Adrenal gland (tissue), 12 donors: ENCODE data around the gene ADAMTS9. TPM values are rescaled to one million over a fixed set of nuclear protein-coding genes. Genes with fewer than 3 reads are reported as not detected.

Experiments
- DNase-seq, 7 donors: peaks; one replicate each; pipeline ENCODE4 v3.0.0-alpha.2; 2019 to 2020
- H3K27ac ChIP-seq, 5 donors: fragments of 200-600 bp; sonication (generic) in 4 of 5; 1 replicate in 3 of 5; 2 replicates in 2 of 5; pipeline versions ENCODE4 v1.5.1 to v1.8.0; 2016 to 2020; ENCODE audit warnings: mild to moderate bottlenecking in 1 of 5
- H3K27me3 ChIP-seq: fragments of 200-600 bp; 2 replicates; pipeline ENCODE4 v1.8.0; 2021
- H3K36me3 ChIP-seq, 2 donors: fragments of 200-600 bp; replicated peaks in 1 of 2; 1 replicate in 1 of 2; 2 replicates in 1 of 2; pipeline versions ENCODE4 v1.5.1 to v1.8.0; 2018 to 2022
- H3K4me1 ChIP-seq, 2 donors: fragments of 200-600 bp; replicated peaks in 1 of 2; 1 replicate in 1 of 2; 2 replicates in 1 of 2; pipeline versions ENCODE4 v1.5.1 to v1.8.0; 2018 to 2021
- H3K4me3 ChIP-seq, 4 donors: fragments of 200-600 bp; sonication (generic) in 3 of 4; one replicate each; pipeline ENCODE4 v1.5.1; 2016 to 2018
- H3K9me3 ChIP-seq, 3 donors: fragments of 200-600 bp; sonication (generic) in 1 of 3; replicated peaks in 1 of 3; 1 replicate in 2 of 3; 2 replicates in 1 of 3; pipeline versions ENCODE4 v1.5.1 to v1.8.0; 2016 to 2021
- POLR2A ChIP-seq, 2 donors: fragments of 450-650 bp; IDR thresholded peaks; one replicate each; pipeline ENCODE4 v1.6.1; 2017; ENCODE audit warnings: antibody characterized with exemption in 2 of 2, mild to moderate bottlenecking in 2 of 2, moderate library complexity in 1 of 2
- WGBS, 4 donors: extraction: QIAGEN DNeasy Blood & Tissue Kit in 2 of 4; methylation state at CpG; one replicate each; pipeline versions ENCODE4 v1.1.5 to v1.1.7; 2013 to 2017; 5-methylcytosine and 5-hydroxymethylcytosine counted together
- intact Hi-C, 2 donors: fragments of 100-400 bp; cut with DNase I; formaldehyde crosslinking; loops; one replicate each; pipeline versions ENCODE4 v1.14.1 to v1.15.0; 2022 to 2023
- polyA plus RNA-seq, 3 donors: library from polyadenylated mRNA; stranded (reverse); fragments of 200-250 nt in 2 of 3; fragments of 350-450 nt in 1 of 3; fragmentation: Illumina TruSeq in 1 of 3; extraction: RNeasy Lipid Tissue Mini Kit (QIAGEN cat#74804) in 1 of 3; gene quantifications; one replicate each; pipeline ENCODE4 v1.2.3, GENCODE V29; 2013 to 2014
- total RNA-seq, 9 donors: library from RNA; depleted of rRNA in 4 of 9; stranded (reverse); fragments of >200 nt in 4 of 9; fragments of 120-200 nt in 1 of 9; fragmentation: NEBNext Ultra II Directional in 1 of 9; extraction: Animal tissue kit (Norgen Biotek cat#: 25700) in 1 of 9; gene quantifications; one replicate each; pipeline versions ENCODE4 v1.1.0 to v1.2.4, GENCODE V29; 2013 to 2023
- TF ChIP-seq, protein P1 (sequence below), 6 experiments: fragments of 450-650 bp in 4 of 6; fragments of 200-600 bp in 2 of 6; sonication (generic) in 1 of 6; IDR thresholded peaks; 1 replicate in 5 of 6; 2 replicates in 1 of 6; pipeline versions ENCODE4 v1.5.1 to v1.8.0; 2016 to 2021; ENCODE audit warnings: antibody characterized with exemption in 6 of 6, mild to moderate bottlenecking in 2 of 6, moderate library complexity in 1 of 6
- donor health status: healthy with polysubstance abuse.
- donor health status: Bipolar disorder and iron deficiency.
- donor health status: DM: yes; HTN: yes; CAD: no.
- donor health status: DM: no; HTN: no; CAD: no.
- donor health status: DM: no; HTN: no; CAD: no.
- donor health status: DM: yes; HTN: yes; CAD: no.

ADAMTS9 gene
- total and polyA plus RNA-seq, 12 donors = 5.1 to 51.2 (median 22.0) TPM

DNA sequence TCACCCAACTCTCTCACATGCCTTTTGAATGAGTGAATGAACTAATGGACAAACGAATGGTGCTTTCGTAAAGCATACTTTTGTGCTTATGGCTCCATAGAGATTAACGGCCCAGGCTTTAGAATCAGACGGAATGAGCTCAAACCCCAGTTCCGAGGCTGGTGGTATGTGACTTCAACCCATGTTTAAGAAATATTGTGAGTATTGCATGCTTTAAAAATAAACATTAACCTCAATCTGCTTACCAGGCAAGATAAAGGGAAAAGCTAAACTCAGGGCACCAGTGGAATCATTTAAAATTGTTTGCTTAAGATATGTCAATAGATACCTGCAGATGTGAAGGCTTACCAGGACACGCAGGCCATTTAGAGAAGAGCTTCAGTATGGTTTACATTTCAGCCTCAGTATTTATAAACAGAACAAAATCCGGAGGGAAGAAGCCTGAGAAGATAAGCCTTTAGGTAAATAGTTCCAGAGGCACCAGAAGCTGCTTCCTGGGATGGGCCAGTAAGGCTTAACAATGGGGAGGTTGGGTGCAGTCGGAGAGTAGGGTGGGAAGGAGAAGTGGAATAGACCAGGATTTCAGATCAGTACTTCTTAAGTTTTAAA is 186.4 kb downstream of the ADAMTS9 start:
- H3K36me3 ChIP-seq = no peaks in the 10 kb centered on the region
- WGBS, 4 donors = 71 to 77% (median 73%) methylated on average over 8 of the region's 8 CpGs

DNA sequence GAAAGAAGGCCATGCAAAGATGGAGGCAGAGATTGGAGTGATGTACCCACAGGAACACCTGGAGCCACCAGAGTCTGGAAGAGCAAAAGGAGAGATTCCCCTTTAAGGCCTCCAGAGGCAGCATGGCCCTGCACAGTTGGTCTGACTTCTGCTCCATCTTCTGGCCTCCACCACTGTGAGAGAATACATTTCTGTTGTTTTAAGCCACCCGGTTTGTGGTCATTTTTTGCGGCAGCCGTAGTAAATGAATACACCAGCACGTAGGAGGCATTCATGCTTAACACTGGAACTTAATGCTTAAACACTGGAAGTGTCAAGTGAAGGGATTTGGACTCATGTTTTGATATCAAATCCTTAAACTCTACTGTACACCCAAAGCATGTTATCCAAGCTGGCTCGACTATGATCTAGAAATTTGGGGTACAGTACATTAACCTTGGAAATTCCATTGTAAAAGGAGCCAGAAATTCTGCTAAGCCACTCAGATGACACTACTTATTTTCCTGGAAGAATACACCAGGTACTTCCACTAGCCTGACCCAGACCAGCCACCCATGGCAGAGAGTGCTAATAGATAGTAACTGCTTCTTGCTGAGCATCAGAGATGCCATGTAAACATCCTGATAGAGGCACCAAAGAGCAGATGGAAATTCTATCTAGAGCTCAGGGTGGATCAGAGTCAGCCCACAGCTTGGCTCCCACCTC is 190.9 kb downstream of the ADAMTS9 start:
- no peak for DNase-seq
- TF ChIP-seq, protein P1, sequence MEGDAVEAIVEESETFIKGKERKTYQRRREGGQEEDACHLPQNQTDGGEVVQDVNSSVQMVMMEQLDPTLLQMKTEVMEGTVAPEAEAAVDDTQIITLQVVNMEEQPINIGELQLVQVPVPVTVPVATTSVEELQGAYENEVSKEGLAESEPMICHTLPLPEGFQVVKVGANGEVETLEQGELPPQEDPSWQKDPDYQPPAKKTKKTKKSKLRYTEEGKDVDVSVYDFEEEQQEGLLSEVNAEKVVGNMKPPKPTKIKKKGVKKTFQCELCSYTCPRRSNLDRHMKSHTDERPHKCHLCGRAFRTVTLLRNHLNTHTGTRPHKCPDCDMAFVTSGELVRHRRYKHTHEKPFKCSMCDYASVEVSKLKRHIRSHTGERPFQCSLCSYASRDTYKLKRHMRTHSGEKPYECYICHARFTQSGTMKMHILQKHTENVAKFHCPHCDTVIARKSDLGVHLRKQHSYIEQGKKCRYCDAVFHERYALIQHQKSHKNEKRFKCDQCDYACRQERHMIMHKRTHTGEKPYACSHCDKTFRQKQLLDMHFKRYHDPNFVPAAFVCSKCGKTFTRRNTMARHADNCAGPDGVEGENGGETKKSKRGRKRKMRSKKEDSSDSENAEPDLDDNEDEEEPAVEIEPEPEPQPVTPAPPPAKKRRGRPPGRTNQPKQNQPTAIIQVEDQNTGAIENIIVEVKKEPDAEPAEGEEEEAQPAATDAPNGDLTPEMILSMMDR (IDR thresholded peaks at IDR 0.05) = no peak
- TF ChIP-seq POLR2A (IDR thresholded peaks at IDR 0.05) = no peak
- H3K27me3 ChIP-seq = no peaks in the 10 kb centered on the region
- no peak overlapping the region for H3K4me3 ChIP-seq
- no peaks in the 10 kb centered on the region for H3K4me1 ChIP-seq
- no peaks in the 10 kb centered on the region for H3K9me3 ChIP-seq
- intact Hi-C loops = no loop called here
- no peaks in the 10 kb centered on the region for H3K36me3 ChIP-seq
- H3K27ac ChIP-seq = no peak overlapping the region
- WGBS, 4 donors = 92 to 97% (median 95%) methylated on average over 5 of the region's 5 CpGs

More for the DNA sequence above, 186.4 kb downstream of the ADAMTS9 start:
- no peak for TF ChIP-seq POLR2A (IDR thresholded peaks at IDR 0.05)
- TF ChIP-seq, protein P1 (IDR thresholded peaks at IDR 0.05) = no peak
- no peak for DNase-seq
- intact Hi-C loops = no loop called here
- Histone ChIP-seq H3K4me3 (no peak overlapping the region), H3K27ac (no peak overlapping the region), H3K9me3 (no peaks in the 10 kb centered on the region), H3K4me1 (no peaks in the 10 kb centered on the region), H3K27me3 (no peaks in the 10 kb centered on the region)

- Histone ChIP-seq H3K27ac (no peak overlapping the region), H3K27me3 (no peaks in the 10 kb centered on the region), H3K4me1 (no peaks in the 10 kb centered on the region), H3K9me3 (no peaks in the 10 kb centered on the region), H3K4me3 (no peak overlapping the region), H3K36me3 (no peaks in the 10 kb centered on the region)
- DNase-seq = no peak
- TF ChIP-seq, protein P1 (IDR thresholded peaks at IDR 0.05) = no peak
- TF ChIP-seq POLR2A (IDR thresholded peaks at IDR 0.05) = no peak
- WGBS, 4 donors = 81 to 94% (median 90%) methylated on average over 2 of the region's 2 CpGs
- intact Hi-C loops = no loop called here
These were observed 191.9 kb downstream of the ADAMTS9 start for GRCh38 chr3:64495781-64496334.

DNA sequence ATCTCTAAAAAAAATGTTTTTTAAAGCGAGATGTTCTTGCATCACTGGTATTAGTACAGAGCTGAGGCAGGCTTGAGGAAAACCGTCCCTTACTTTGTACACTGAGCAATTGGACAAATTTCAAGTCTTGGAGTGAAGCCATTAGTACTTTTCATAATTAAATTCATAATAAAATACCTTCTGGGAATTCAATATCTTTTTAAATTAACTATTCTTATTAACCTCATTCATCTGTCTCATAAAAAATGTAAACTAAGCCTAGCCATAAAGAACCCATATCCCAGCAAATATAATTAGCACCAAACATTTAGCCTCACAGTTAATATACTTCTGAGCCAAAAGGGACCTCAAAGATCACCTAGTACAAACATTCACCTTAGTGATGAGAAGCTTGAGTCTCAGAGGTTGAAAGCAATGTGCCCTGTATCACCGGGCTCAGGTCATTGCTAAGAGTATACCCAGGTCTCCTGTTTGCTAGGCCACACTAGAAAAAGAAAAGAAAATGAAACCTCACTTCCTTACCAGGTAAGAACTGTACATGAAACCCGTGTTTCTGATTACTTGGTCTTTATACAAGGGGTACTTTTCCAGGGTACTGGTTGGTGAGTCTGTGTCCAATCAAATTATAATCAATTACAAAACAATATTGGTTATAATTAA is 192.5 kb downstream of the ADAMTS9 start:
- no peak for TF ChIP-seq POLR2A (IDR thresholded peaks at IDR 0.05)
- TF ChIP-seq, protein P1 (IDR thresholded peaks at IDR 0.05) = no peak
- WGBS, 4 donors = 67 to 87% (median 72%) methylated on average over 4 of the region's 4 CpGs
- Histone ChIP-seq H3K9me3 (no peaks in the 10 kb centered on the region), H3K4me1 (no peaks in the 10 kb centered on the region), H3K36me3 (no peaks in the 10 kb centered on the region), H3K4me3 (no peak overlapping the region), H3K27me3 (no peaks in the 10 kb centered on the region), H3K27ac (no peak overlapping the region)
- intact Hi-C loops = no loop called here
- no peak for DNase-seq
